ENCODE results near the gene KIR2DL3.

GRCh38 chr19:54691582-54692297 is 46.6 kb upstream of the KIR2DL3 start:
- TF ChIP-seq CTCF (IDR thresholded peaks at IDR 0.05) = no peak
- TF ChIP-seq POLR2A (IDR thresholded peaks at IDR 0.05) = no peak
